Fibroblast of villous mesenchyme (primary cell): ENCODE data around the gene UBE2D2. TPM values are rescaled to one million over a fixed set of nuclear protein-coding genes. Genes with fewer than 3 reads are reported as not detected.
"Not testable (repeated sequence)": the region's sequence is repeated elsewhere in the genome, so short reads cannot be mapped to it uniquely, and the experiment has no call there.

Experiments
- DNase-seq: peaks from one replicate; pipeline ENCODE4 v3.0.0-alpha.2; 2010; ENCODE audit warnings: low read depth
- H3K4me3 ChIP-seq: 2 replicates; pipeline ENCODE4 v1.5.1; 2011; ENCODE audit warnings: low read depth, mild to moderate bottlenecking, low read length
- total RNA-seq: library from RNA; depleted of rRNA; stranded (reverse); fragments of >200 nt; gene quantifications from 2 replicates; pipeline ENCODE4 v1.2.3, GENCODE V29; 2012
- TF ChIP-seq, protein P1 (sequence below): IDR thresholded peaks from 2 replicates; pipeline ENCODE4 v1.5.1; 2012; ENCODE audit warnings: low read depth, mild to moderate bottlenecking, low read length; ENCODE audit not compliant: insufficient read depth

The UBE2D2 gene
- 53.8 and 56.6 TPM in 2 replicates for total RNA-seq

DNA sequence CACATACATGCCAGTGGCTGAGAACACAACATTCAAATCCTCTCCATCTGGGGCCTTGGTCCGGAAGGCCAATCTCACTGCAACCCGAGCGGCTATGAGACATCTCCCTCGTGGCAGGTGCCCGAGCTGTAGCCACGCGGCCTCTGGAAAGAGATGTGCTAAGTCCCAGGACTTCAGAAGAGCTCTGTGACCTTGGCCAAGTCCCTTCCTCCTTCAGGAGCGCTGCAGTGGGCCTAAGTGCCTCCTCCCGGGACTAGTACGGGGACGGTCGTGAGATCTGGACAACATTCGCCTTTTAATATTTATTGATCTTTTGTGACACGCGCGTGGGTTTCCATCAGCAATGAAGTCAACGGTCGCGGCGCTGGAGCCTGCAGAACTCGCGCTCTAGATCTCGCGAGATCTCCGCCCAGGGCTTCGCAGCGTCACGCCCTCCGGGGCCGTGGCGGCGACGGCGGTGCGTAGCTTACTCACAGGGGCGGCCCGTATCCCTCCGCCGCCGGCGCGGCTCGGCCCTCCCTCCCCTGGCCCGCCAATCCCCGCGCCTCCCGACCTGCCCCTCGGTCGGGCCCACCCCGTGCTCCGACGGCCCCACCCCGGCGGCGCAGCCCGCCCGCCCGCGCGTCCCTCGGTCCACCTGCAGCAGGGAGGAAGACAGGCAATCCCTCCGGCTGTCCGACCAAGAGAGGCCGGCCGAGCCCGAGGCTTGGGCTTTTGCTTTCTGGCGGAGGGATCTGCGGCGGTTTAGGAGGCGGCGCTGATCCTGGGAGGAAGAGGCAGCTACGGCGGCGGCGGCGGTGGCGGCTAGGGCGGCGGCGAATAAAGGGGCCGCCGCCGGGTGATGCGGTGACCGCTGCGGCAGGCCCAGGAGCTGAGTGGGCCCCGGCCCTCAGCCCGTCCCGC is at the start of gene UBE2D2:
Gene UBE2D2, plus strand, starts transcription at position 588 of the 903 bp plus-strand sequence. CDS start 453 bp downstream, outside the sequence.
- TF ChIP-seq, protein P1, sequence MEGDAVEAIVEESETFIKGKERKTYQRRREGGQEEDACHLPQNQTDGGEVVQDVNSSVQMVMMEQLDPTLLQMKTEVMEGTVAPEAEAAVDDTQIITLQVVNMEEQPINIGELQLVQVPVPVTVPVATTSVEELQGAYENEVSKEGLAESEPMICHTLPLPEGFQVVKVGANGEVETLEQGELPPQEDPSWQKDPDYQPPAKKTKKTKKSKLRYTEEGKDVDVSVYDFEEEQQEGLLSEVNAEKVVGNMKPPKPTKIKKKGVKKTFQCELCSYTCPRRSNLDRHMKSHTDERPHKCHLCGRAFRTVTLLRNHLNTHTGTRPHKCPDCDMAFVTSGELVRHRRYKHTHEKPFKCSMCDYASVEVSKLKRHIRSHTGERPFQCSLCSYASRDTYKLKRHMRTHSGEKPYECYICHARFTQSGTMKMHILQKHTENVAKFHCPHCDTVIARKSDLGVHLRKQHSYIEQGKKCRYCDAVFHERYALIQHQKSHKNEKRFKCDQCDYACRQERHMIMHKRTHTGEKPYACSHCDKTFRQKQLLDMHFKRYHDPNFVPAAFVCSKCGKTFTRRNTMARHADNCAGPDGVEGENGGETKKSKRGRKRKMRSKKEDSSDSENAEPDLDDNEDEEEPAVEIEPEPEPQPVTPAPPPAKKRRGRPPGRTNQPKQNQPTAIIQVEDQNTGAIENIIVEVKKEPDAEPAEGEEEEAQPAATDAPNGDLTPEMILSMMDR = no peak
- DNase-seq = peak; percentile 98
- peak within 1 kb of the TSS; percentile 87 for H3K4me3 ChIP-seq

DNA sequence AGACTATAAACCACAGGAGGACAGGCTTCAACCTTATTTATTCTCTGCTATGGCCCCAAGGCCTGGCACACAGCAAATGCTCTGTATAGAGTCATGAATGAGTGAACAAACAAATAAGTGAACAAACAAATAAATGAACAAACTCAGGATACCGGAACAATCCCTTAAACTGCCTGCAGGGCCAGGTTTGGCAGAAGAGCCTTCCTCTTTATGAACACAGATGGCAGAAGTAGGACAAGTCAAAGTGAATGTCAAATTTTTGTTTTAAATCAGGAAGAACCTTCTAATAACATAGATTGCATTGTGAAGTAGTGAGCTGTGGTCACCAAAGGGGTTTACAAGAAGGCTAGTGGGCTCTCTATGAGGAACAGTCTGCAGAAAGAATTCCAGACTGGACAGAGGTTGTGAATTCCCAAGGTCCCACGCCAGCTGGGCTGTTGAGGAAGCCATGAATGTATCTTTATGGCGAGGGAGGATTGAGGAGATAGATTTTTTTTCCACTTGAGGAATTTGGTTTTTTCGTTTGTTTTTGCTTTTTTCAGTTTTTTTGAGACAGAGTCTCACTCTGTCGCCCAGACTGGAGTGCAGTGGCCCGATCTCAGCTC is 48.3 kb upstream of the UBE2D2 start:
- TF ChIP-seq, protein P1 = peak; percentile 4
- no peak overlapping the region for H3K4me3 ChIP-seq
- DNase-seq = no peak

DNA sequence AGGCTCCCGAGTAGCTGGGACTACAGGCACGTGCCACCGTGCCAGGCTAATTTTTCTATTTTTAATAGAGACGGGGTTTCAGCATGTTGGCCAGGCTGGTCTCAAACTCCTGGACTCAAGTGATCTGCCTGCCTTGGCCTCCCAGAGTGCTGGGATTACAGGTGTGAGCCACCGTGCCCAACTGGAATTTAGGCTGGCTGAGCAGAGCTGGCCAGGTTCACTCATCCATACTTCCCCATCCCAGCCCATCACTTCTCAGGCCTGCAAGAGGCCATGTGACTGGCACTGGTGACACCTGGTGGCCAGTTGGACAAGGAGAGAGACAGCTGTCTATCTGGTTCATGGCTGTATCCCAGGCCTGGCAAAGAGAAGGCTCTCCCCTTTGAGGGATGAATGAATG is 47.7 kb upstream of the UBE2D2 start:
- H3K4me3 ChIP-seq = not testable (repeated sequence)
- peak; percentile 71 for DNase-seq
- TF ChIP-seq, protein P1 = peak; percentile 76

DNA sequence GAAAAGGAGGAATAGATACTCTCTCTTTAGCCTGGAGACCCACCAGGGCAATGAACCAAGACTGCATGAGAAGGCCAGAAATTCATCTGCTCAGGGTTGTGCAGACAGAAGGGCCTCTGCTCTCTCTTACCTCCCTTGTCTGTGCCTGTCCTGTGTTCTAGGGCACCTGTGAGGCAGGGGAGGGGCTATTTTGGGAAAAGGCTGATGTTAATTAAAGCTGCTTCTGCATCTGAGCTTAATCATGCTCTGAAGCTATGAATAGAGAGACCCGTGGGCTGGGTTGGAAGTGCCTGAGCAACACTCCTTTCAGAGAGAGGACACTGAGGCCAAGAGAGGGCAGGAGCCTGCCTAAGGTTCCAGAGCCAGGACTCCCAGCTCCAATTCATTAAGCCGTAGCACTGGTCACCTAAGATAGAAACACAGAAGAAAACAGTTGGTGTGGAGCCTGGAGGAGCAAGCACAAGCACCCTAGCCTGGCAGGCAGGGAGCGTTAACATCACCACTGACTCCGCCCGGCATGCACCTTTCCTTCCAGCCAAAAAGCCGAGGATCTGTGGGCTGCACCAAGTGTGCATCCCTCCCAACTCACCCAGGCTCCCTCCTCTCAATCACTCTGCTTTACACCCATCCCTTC is 47.2 kb upstream of the UBE2D2 start:
- H3K4me3 ChIP-seq = no peak overlapping the region
- no peak for DNase-seq
- TF ChIP-seq, protein P1 = no peak

DNA sequence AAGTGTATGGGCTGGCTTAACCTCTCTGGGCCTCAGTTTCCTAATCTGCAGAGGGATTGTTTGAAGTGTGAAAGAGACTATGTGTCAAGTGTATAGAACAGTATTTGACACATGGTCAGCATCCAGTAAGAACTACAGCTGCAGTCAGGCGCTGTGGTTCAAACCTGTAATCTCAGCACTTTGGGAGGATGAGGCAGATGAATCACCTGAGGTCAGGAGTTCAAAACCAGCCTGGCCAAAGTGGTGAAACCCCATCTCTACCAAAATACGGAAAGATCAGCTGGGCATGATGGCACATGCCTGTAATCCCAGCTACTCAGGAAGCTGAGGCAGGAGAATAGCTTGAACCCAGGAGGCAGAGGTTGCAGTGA is 46.7 kb upstream of the UBE2D2 start:
- no peak overlapping the region for H3K4me3 ChIP-seq
- no peak for DNase-seq
- TF ChIP-seq, protein P1 = no peak

DNA sequence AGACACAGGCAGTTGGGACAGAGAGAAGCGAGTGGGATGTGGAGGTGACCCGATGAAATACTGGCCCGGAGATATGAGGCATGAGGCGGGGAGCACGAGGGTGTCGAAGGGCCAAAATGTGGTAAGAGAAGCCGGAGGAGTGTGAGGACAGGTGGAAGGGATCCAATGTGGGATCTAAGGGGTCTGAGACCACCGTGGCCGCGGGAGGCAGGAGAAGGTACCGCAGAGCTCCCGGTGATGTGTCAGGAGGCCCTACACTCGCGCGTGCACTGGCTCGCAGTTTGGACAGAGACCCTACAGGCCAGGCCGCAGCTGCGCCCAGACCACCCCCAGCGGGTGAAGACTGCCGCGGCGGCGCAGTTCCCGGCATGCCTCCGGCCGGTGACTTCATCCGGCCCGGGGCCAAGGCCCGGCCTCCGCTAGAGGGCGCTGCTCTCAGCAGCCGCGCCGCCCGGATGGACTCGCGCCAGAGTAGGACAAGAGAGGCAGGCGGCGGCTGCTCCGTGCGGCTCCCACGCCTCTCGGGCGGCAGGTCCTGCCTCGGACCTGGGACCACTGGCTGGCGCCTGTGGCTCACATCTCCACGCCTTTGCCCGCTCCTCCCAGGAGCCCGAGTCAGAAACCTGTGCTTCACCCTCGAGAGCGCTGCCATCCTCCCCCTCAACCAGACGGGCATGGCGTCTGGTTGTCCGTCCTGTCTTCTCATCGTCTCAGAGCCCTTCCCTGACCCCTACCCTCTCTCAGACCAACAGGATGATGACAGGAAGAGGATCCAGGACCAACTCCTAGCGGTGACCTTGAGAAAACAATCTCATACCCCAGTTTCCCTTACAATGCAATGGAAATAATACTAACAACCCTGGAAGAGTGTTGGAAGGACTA is 43.2 kb upstream of the UBE2D2 start:
- DNase-seq = peak; percentile 86
- H3K4me3 ChIP-seq = peak overlapping the region; percentile 63
- TF ChIP-seq, protein P1 = peak; percentile 92
